ENCODE measurements around the gene CCDC82. TPM values are rescaled to one million over a fixed set of nuclear protein-coding genes. Genes with fewer than 3 reads are reported as not detected.

Gene CCDC82
- total and polyA plus RNA-seq, 2 donors (not counting 1 experiment from before 2014, with no cell fraction given) = 12.9 to 34.1 TPM

- no peaks in the 10 kb centered on the region for H3K4me1 ChIP-seq (ENCODE audit: control insufficient read depth in 2 of 2, insufficient read depth in 2 of 2, low read length in 2 of 2)
- H3K4me1 Mint-ChIP-seq = peaks cover 33% of the 10 kb centered on the region
- ATAC-seq (ENCODE audit: low read depth) (no peak), DNase-seq (no peak)
- TF ChIP-seq EZH2 (IDR thresholded peaks at IDR 0.05; ENCODE audit: borderline replicate concordance, insufficient read depth, low read depth, low read length, poor library complexity, severe bottlenecking) (no peak), CTCF (IDR thresholded peaks at IDR 0.05) (no peak)
- intact Hi-C loops (cut with micrococcal nuclease) = no loop called here
- H3K9me3 Mint-ChIP-seq (ENCODE audit: insufficient read depth) = no peaks in the 10 kb centered on the region
- H3K27me3 Mint-ChIP-seq = no peaks in the 10 kb centered on the region
- H2AFZ ChIP-seq (ENCODE audit: insufficient read depth, low read depth, low read length, poor library complexity, severe bottlenecking) = no peak overlapping the region
- H3K27me3 ChIP-seq (replicated peaks in 1 of 4; ENCODE audit: control extremely low read depth in 1 of 4, control insufficient read depth in 3 of 4, insufficient read depth in 4 of 4, low read length in 3 of 4) = no peaks in the 10 kb centered on the region
- ChIA-PET CTCF (interaction anchor here (1.2 kb wide), 1 partner anchor 23 kb away, joined by 4 read pairs; the partner anchor contains the start of gene MAML2), POLR2A (no interaction called here)
- H3K4me3 ChIP-seq (ENCODE audit: control extremely low read depth in 1 of 5, extremely low read depth in 1 of 5, insufficient read depth in 1 of 5, low read depth in 2 of 5, low read length in 4 of 5) = no peak overlapping the region
- H3K27ac Mint-ChIP-seq = no peak overlapping the region
- peaks cover 0 to 7% of the 10 kb centered on the region in 2 experiments for H3K36me3 ChIP-seq (replicated peaks in 1 of 2; ENCODE audit: control extremely low read depth in 1 of 2, control insufficient read depth in 1 of 2, extremely low read depth in 1 of 2, insufficient read depth in 2 of 2, low read length in 1 of 2)
- peaks cover 76% of the 10 kb centered on the region for H3K79me2 ChIP-seq (ENCODE audit: control insufficient read depth, insufficient read depth, low read length)
- H3K4me2 ChIP-seq (replicated peaks; ENCODE audit: low read depth, low read length, poor library complexity, severe bottlenecking) = no peak overlapping the region
- peaks cover 14% of the 10 kb centered on the region for H4K20me1 ChIP-seq (ENCODE audit: control insufficient read depth, insufficient read depth, low read length, poor library complexity, severe bottlenecking)
- no peak overlapping the region for H3K27ac ChIP-seq (ENCODE audit: low read length in 2 of 2)
- no peak overlapping the region for H3K4me3 Mint-ChIP-seq
- no peak overlapping the region for H3K9ac ChIP-seq (ENCODE audit: low read length)
- H3K9me3 ChIP-seq (ENCODE audit: control extremely low read depth in 1 of 3, control insufficient read depth in 2 of 3, insufficient read depth in 1 of 3, low read length in 2 of 3) = no peaks in the 10 kb centered on the region
- no CpG with 5 or more reads among the region's 2 CpGs for WGBS (ENCODE audit: insufficient coverage)
These were observed 69.6 kb downstream of the CCDC82 start for GRCh38 chr11:96319898-96320656.

GRCh38 chr11:96318850-96319249 is 70.9 kb downstream of the CCDC82 start:
- Mint-ChIP-seq H3K27me3 (no peaks in the 10 kb centered on the region), H3K4me1 (peaks cover 43% of the 10 kb centered on the region), H3K9me3 (ENCODE audit: insufficient read depth) (no peaks in the 10 kb centered on the region), H3K4me3 (no peak overlapping the region), H3K27ac (no peak overlapping the region)
- Histone ChIP-seq H3K9ac (ENCODE audit: low read length) (no peak overlapping the region), H3K4me1 (ENCODE audit: control insufficient read depth in 2 of 2, insufficient read depth in 2 of 2, low read length in 2 of 2) (peaks cover 11 to 12% of the 10 kb centered on the region in 2 donors), H3K36me3 (replicated peaks in 1 of 2; ENCODE audit: control extremely low read depth in 1 of 2, control insufficient read depth in 1 of 2, extremely low read depth in 1 of 2, insufficient read depth in 2 of 2, low read length in 1 of 2) (peaks cover 0 to 7% of the 10 kb centered on the region in 2 experiments), H3K27me3 (replicated peaks in 1 of 4; ENCODE audit: control extremely low read depth in 1 of 4, control insufficient read depth in 3 of 4, insufficient read depth in 4 of 4, low read length in 3 of 4) (no peaks in the 10 kb centered on the region), H3K79me2 (ENCODE audit: control insufficient read depth, insufficient read depth, low read length) (peaks cover 79% of the 10 kb centered on the region), H3K4me3 (ENCODE audit: control extremely low read depth in 1 of 5, extremely low read depth in 1 of 5, insufficient read depth in 1 of 5, low read depth in 2 of 5, low read length in 4 of 5) (no peak overlapping the region), H4K20me1 (ENCODE audit: control insufficient read depth, insufficient read depth, low read length, poor library complexity, severe bottlenecking) (peaks cover 14% of the 10 kb centered on the region), H3K27ac (ENCODE audit: low read length in 2 of 2) (no peak overlapping the region), H2AFZ (ENCODE audit: insufficient read depth, low read depth, low read length, poor library complexity, severe bottlenecking) (no peak overlapping the region), H3K4me2 (replicated peaks; ENCODE audit: low read depth, low read length, poor library complexity, severe bottlenecking) (no peak overlapping the region), H3K9me3 (ENCODE audit: control extremely low read depth in 1 of 3, control insufficient read depth in 2 of 3, insufficient read depth in 1 of 3, low read length in 2 of 3) (no peaks in the 10 kb centered on the region)
- TF ChIP-seq EZH2 (IDR thresholded peaks at IDR 0.05; ENCODE audit: borderline replicate concordance, insufficient read depth, low read depth, low read length, poor library complexity, severe bottlenecking) = no peak
- TF ChIP-seq CTCF (IDR thresholded peaks at IDR 0.05) = no peak
- DNase-seq (no peak), ATAC-seq (ENCODE audit: low read depth) (no peak)
- 100% methylated on average over 2 of the region's 3 CpGs for WGBS (ENCODE audit: insufficient coverage)
- intact Hi-C loops (cut with micrococcal nuclease) = no loop called here
- POLR2A ChIA-PET = no interaction called here
- CTCF ChIA-PET = interaction anchor here (1.2 kb wide), 1 partner anchor 24 kb away, joined by 4 read pairs; the partner anchor contains the start of gene MAML2

Measured in B cell (primary cell).